Activated CD4-positive, alpha-beta T cell treated with anti-CD3 and anti-CD28 coated beads, Interleukin-2, amount 50 U/mL, for 4 hours (primary cell): ENCODE data around the gene DCC.

Source experiments
- DNase-seq, 2 experiments: peaks; one replicate each; pipeline ENCODE4 v3.0.0-alpha.2; 2020

The DCC gene

DNA sequence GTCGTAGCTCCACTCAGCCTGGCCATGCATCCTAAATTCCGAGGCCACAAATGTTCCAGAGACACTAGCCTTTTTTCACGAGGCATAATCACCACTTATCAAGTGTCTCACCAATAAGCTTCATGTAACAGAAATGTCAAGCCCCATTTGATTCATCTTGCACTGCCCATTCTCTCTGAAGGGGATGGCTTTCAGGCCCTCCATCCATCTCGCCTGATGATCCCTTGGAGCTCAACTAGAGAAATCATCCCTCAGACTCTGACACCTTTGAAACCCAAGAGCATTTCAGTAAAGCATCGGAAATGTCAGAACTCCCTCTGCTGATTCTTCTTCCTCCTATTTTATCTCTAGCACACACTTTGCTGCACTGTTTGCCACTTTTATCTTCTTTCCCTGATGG is 91.7 kb downstream of the DCC start:
- no peak for DNase-seq

- DNase-seq: no peak
These were observed 93.8 kb downstream of the DCC start for GRCh38 chr18:52433797-52434196.

DNA sequence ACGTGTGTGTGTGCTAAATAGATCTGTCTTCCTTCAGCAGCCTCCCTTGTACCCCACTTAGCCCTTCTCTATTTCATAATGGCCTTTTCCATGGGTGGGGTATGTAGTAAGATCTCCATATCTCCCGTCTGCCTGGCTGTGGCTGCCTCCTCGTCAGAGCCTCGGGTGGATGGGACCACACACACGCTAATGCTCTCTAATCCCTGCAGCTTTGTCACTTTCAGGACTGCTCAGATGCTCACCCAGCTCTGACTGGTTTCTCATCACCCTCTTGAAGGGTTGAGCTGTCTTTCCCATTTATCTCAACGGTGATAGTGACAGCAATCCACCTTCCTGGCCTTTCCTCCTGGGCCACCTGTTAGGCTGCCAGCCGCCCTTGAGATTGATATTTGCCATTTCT is 95.3 kb downstream of the DCC start:
- DNase-seq: no peak

GRCh38 chr18:52437161-52437560 is 97.2 kb downstream of the DCC start:
- no peak for DNase-seq

- DNase-seq: no peak
These were observed 99.5 kb downstream of the DCC start for GRCh38 chr18:52439457-52439856.

DNA sequence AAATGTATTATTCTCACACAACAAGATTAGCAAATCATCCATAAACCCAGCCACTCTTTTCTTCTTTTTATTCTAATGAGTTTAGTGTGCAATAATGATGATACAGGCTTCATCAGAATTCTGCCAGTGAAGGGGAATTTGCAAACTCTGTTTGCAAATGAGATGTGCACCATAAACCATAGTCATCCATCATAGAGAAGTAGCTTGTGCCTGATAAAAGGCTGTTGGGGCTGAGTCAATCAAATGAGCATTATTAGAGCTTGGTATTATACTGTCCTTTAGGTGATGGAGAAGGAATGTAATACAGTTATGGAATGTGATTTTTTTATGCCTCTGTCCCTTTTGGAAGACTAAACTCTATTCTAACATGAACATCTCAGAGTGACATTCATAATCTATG is 101.8 kb downstream of the DCC start:
- DNase-seq: no peak

DNA sequence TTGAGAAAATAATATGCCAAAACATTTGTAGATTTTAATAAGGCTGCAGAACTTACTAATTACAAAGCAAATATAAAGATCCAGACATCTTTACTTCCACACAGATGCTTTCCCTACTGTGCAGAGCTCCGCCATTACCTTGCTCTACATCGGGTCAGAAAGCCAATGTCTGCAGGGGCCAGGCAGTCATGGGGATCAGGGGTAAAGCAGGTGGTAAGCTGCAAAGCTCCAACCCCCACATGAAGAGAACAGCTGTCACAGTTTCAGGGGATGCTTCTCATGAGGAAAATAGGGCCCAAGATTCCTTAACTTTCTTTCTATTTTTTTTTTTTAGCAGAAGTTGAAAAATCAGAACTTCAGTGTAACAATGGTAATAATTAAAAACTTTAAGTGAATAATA is 102.7 kb downstream of the DCC start:
- no peak for DNase-seq

- DNase-seq: no peak
These were observed 111.3 kb downstream of the DCC start for GRCh38 chr18:52451256-52451655.

- no peak for DNase-seq
These were observed 111.9 kb downstream of the DCC start for GRCh38 chr18:52451851-52452250.

DNA sequence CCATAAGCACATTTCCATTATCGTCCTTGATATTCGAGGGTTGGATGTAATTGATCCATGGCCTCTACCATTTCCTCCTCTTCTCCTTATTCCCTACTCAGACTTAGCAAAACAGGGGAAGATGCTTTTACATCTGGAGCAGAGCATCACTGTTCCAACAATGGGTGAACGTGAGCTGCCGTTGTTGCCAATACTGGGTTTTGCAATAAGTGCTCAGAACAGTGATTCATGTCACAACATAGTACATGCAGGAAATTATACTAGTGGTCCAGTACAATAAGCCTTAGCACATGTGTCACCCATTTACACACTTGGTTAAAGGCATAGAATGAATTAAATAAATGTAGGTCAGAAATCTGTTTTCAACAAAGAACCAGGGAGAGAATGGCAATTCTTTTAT is 112.4 kb downstream of the DCC start:
- no peak for DNase-seq

GRCh38 chr18:52459890-52460289 is 119.9 kb downstream of the DCC start:
- DNase-seq: no peak

DNA sequence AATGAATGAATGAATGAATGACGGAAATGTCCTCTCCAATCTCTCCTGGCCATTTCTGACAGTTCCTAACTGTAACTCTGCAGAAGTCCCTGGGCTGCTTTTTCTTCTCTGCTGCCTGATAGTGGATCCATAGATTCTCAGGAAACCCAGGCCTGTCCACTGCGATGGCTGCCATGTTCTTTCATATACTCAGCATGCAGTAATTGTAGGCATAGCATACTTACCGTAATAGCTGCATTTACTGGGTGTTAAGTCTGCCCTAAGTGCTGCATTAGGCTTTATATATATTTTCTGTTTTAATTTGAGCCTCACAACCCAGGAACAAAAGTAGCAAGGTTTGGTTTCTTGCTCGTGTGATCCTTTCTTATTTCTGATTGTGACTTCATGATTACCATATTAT is 122.9 kb downstream of the DCC start:
- no peak for DNase-seq

GRCh38 chr18:52465391-52465790 is 125.4 kb downstream of the DCC start:
- no peak for DNase-seq

GRCh38 chr18:52468496-52468895 is 128.5 kb downstream of the DCC start:
- no peak for DNase-seq

GRCh38 chr18:52475325-52475724 is 135.3 kb downstream of the DCC start:
- no peak for DNase-seq

- no peak for DNase-seq
These were observed 141.1 kb downstream of the DCC start for GRCh38 chr18:52481116-52481515.

DNA sequence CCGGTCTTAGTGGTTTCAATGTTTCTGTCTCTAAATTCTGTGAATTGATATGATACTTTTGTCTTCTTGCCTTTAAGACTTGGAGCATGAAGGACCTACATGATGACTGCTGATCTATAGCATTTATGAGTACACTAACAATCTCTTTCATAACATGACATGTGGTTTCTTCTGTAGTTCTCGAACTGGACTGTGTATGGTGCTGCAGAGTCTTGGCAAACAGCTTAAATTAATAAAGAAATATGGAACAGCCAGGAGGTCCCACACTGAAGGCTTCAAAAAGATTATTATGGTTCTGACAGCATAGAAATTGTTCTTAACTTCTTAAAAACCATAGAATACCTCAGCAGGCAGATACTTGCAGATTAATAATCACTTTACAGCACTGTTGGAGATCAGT is 145.0 kb downstream of the DCC start:
- no peak for DNase-seq

- no peak for DNase-seq
These were observed 146.1 kb downstream of the DCC start for GRCh38 chr18:52486052-52486451.

GRCh38 chr18:52489396-52490306 is 149.7 kb downstream of the DCC start:
- no peak for DNase-seq

DNA sequence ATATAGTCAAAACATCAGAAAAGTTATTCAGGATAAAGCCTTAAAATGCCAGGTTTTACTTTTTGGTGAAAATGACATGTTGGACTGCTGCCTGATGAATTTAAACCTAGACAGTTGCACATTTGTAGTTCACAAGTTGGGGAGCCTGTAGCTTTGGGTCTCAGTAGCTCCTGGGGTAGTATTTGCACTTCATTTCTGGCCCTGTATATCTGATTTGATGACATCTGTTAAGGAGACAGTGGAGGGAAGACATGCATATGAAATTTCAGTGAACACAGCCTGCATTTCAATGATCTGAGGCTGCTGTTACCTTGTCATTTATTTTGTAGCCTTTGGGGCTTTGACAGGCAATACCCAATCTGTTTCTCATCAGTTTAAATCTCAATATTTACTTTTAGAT is 156.4 kb downstream of the DCC start:
- DNase-seq: no peak

GRCh38 chr18:52499016-52499415 is 159.0 kb downstream of the DCC start:
- no peak for DNase-seq

- DNase-seq: no peak
These were observed 159.6 kb downstream of the DCC start for GRCh38 chr18:52499644-52500043.

- no peak for DNase-seq
These were observed 164.6 kb downstream of the DCC start for GRCh38 chr18:52504589-52504988.

- no peak for DNase-seq
These were observed 170.1 kb downstream of the DCC start for GRCh38 chr18:52510139-52510538.

DNA sequence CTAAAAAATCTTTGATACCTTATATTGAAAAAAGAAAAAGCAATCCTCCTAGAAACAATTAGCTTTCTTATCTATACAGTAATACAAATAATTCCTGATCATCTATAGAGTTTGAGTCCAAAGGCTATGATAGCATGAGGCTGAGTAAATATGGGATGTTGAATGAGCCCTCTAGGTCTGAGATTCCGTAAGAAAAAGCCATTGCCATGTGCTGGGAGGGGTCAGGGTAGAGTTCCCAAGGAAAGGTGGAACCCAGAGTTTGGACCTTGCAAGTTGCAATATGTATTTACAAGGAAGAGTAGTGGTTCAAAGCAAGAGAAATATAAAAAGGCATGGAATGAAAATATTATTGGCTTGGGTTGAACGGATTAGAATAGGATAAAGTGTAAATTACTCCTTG is 178.1 kb downstream of the DCC start:
- no peak for DNase-seq
